Measurements from ENCODE around the gene PACC1.
A peak's percentile ranks its signal among the peaks of the same experiment; 100 is the strongest.

PACC1 gene

DNA sequence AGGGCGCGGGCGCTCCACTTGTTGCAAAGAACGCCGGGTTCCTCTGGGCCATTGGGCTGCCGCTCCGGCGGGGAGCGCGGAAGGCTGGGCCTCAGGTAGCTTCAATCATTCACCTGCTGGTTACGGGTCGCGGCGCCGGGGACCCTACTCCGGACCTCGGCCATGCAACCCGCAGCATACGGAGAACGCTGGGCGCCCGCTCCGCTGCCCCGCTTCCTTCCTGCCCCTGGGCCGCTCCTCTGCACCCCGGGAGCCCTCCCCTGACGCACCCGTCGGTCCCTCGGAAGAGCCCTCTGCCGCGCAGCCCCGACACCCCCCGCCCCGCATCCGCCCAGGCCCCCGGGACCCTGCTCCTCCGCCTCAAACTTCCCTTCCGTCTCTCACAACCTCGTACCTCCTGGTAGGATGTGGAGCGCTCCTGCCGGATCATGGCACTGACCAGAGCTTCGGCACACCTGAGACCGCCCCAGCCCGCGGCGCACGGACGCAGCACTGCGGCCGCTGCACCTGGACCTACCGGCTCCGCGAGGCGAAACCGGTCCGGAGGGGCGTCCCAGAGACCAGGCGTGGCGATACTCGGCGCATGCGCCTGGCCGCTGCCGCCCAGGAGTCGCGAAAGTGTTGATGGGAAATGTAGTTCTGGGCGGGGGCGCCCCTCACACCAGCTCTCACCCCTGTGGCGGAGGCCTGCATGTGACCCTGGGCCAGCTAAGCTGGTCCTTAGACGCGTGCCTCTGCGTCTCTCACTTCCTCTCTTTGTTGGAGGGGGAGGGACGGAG lies at the start of gene PACC1:
PACC1 (minus strand) TSS at position 559 of the 779 bp plus-strand sequence; CDS start at position 430, 129 bp downstream.
- peak; percentile 91 for DNase-seq

DNA sequence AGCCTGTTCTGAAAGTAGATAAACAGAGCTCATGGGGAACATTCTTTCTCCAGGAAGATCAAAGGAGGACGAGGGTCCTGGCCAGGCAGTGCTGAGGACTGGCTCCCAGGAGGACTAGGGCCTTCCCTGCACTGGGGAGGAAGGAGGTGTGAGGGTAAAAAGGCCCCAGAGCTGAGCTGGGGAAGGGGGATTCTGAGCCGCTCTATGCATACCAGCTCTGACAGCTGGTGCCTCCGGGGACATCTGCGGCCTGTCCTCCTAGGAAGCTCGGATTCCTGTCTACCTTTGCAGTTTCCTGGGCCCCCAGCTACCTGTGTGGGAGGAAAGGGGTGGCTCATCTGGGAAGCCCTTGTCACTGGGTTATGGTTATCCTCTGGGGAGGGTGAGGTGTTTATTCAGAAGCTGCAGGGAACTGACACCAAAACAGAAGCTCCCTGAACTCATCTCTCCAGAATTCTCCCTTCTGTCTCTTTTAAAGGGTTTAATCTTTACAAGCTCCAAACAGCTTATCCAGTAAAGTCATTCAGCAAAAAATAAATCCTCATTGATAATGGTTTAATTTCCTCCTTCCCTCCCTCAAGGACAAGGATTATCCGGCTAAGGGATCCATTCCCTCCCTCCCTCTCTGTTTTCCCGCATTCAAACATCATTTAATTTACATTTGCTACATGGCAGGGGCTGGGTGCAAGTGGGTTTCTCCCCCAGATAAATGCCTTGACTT lies 49.0 kb upstream of the PACC1 start:
- DNase-seq = no peak

DNA sequence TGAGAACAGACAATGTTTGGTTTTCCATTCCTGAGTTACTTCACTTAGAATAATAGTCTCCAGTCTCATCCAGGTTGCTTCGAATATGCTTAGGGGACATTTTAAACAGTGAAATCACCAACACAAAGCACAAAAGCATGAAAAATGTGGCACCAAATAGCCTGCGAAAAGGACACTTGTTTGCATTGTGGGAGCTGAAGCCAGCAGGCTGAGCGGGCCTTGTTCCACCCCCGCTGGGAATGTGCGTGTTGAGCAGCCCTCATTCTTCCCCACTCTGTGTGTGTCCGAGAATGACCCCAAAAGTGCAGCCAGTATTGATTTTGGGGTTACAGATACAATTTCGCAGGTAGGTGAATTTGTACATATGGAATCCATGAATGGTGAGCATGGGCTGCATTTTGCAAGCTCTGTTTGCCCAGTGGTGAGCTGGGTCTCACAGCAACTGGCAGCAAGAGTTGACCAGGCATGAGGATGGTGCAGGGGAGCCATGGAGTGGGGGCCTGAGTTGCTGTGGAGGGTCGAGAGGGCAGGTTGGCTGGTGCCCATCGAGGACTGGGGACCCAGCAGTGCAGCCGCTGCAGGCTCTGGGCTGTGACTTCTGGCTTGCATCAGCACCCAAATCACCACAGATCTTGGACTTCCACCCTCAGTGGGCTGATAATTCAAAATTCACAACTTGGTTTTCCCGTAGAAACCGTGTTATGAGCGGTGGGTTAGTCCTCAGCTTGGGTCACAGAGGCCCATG lies 47.4 kb upstream of the PACC1 start:
- DNase-seq = no peak

DNA sequence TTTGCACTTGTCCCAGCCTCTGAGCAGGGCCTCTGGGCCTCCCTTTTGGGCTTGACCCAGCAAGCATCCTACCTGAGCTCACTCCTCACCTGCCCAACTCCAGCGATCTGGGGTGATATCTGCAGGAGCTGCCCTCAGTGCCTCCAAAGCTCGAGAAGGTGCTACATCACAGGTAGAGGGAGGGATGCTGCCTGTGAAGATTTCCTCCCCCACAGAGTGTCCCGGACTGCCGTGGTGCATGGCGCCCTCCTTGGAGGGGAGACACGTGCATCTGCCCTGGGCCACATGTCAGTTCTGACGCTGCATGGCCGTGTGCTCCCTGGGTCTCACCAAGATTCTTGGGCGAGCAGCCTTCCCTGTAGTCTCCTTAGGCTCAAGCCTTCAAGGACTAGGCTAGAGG lies 45.7 kb upstream of the PACC1 start:
- DNase-seq = no peak

DNA sequence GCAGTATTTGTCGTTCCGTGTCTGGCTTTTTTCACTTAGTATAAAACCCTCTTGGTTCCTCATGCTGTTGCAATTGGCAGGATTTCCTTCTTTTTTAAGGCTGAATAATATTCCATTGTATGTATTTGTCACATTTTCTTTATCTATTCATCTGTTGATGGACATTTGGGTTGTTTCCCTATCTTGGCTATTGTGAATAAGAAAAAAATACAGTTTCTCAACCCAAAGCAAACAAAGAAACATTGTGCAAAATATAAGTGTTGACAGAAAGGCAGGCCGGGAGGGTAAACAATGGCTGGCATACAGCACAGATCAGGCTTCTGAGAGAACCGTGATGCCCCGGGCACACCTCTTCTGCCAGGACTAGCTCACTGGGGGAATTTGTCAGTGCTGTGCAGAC lies 45.0 kb upstream of the PACC1 start:
- DNase-seq = no peak

DNA sequence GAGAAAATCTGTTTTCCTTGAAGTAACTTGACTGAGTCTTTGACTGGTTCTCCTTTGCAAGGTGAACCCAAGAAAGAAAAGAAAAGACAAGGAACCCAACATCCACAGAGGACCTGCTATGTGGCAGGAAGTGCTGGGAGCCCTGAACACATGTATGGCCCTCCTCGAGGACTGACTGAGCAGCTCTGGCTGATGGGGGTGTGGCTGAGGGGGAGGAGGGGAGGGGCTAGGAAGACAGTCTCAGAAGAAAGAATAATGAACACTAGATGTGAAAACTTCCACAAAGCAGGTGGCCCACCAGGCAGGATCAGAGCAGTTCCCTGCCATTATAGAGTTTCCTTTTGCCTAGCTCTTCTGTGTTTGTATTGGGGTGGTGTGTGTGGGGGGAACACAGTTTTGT lies 44.1 kb upstream of the PACC1 start:
- no peak for DNase-seq

DNA sequence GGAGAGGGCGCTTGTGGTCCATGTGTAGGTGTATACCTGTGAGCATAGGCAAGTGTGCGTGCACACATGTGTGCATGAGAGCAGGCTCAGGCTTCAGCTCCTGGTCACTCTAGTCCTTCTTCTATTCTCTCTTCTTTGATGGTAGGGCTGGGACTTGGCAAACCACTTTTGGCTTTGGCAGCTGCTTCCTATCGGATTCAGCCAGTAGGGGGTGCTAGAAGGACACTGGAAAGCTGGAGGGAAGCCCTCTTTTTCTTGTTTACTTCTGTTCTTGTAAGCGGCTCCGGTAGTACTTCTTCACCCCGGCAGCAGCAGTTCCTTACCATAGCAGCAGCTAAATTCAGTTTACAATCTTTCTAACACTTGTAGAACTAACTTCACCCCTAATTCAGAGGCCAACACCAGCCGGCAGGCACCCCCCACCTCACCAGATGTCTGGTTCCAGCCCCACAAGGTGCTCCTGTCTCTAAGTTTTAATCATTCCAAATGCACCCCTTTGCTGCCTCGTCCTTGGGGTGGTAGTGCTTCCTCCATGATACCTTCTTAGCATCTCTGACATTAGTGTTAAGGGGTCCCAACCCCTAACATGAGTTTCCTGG lies 43.2 kb upstream of the PACC1 start:
- DNase-seq = peak; percentile 42

DNA sequence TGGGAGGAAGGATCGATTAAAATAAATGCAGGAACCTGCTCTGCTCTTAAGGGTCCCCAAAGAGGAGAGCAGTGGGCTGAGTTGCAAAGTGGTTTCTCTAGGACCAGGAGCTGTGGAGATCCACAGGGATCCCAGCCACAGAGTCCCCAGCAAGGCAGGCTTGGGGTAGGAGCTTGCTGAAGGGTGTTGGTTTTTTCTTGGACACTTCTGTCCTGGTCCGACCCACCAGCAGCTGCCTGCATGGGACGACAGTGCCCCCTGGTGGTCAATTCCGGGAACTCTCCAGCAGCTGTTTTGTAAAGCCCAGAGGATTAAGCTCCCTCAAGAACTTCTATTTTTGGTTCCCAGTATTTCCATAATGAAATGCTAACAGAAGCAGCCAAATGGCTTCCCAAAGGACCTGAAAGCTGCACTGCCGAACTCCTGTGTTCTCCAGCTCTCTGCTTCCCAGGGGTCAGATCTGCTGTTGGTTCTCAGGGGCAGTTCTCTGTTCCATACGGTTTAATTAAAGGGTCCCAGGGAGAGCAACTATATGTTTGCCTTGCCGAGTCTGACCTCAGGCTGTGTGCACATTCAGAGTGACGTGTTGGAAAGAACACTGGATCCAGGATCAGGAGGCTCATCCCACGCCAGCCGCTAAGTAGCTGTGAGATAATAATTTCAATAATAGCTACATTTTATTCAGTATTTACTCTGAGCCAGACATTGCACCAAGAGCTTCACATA lies 41.3 kb upstream of the PACC1 start:
- DNase-seq = peak; percentile 61

DNA sequence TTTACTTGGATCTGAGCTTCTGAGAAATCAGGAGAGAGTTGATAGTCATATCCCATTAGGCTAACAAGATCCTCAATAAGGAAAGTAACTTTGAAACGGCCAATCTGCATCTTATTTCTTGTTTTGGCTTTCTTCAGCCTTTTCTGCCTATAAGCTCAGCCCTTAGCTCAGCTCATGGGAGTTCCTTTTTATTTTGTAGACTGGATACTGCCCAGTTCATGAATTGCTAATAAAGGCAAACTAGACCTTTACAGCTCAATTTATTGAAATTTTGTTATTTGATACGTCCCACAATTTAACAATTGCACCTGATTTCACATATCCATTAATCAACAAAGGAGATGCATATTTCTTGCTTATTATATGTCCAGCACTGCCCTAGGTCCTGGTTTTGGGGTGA lies 40.7 kb upstream of the PACC1 start:
- no peak for DNase-seq

DNA sequence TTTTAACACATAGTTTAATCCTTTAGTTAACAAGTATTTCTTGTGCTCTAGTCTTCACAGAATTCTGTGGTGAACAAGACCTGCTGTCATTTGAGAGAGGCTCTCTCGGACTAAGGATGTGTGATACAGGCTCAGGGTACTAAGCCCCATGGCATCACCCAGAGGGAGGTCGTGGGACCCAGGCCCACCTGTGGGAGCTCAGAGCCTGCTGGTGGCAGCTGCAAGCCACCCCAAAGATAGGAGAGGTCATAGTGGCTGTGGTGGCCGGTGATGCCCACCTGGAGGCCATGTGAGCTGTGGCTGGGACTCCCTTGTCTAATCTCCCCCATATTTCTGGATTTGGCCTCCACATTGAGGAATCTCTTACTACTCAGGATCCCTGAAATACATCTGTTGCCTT lies 40.1 kb upstream of the PACC1 start:
- DNase-seq = no peak

DNA sequence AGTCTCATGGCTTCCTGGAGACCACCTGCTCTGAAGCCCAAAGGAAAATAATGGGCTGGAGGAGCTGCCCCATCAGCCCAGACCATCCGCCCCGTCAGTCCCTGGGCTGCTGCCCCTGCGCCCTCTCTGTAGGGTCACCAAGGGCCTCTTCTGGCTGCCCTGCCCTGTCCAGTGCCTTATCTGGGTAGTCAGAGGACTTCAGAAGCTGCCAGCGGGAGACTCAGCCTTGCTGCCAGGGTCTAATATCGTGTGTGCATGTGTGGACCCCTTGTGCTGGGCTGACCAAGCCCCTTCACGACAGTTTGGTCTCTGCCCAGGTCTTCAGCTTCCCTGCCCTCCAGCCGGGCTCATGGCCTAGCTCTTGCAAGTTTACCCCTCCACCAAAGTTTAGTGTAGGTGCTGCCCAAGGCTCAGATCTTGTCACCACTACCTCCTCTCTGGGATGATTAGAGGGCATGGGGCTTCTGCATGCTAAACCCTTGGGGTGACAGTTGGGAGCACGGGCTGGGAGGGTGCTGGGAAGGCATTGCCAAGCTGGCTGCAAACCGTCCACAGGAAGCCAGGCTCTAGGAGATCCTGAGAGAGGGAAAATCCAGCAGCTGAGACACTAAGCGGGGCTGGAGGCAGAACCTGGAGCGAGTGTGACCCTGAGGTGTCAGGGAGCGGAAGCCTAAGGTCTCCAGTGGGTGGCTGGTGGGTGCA lies 38.6 kb upstream of the PACC1 start:
- DNase-seq = no peak

DNA sequence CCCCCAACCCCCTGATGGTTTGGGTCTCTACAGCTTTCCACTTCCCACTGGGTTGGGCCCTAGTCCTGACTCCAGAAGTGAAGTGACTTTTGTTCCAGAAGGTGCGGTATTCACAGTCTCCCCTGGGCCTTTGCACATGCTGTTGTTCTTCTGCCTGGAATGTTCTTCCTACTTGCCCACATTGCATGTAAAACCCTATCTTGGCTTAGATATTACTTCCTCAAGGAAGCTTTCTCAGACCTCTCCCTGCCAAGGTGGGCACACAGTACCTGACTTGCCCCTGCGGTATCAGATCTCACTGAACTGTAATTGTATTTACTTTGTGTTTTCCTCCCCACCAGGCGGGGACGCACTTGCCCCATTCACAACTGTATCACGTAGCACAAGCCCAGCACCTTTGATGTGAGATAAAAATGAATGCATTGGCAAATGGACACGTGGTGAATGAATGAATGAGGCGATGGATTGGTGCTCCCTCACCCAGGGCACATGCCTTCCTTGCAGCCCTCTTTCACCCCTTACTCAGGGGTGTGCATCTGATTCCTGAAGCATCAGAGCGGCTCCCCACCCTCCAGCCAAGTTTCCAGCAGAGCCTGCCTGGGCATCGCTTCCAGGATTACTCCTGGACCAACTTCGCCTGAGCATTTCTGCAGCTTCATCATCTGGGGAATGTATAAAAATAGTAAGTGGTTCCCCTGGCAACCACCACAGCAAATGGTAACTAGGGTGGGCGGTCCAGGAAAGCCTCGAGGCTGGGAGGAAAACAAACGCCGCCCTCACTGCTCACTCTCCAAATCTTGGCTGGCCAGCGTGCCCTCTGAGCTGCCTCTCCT lies 37.9 kb upstream of the PACC1 start:
- DNase-seq = no peak

DNA sequence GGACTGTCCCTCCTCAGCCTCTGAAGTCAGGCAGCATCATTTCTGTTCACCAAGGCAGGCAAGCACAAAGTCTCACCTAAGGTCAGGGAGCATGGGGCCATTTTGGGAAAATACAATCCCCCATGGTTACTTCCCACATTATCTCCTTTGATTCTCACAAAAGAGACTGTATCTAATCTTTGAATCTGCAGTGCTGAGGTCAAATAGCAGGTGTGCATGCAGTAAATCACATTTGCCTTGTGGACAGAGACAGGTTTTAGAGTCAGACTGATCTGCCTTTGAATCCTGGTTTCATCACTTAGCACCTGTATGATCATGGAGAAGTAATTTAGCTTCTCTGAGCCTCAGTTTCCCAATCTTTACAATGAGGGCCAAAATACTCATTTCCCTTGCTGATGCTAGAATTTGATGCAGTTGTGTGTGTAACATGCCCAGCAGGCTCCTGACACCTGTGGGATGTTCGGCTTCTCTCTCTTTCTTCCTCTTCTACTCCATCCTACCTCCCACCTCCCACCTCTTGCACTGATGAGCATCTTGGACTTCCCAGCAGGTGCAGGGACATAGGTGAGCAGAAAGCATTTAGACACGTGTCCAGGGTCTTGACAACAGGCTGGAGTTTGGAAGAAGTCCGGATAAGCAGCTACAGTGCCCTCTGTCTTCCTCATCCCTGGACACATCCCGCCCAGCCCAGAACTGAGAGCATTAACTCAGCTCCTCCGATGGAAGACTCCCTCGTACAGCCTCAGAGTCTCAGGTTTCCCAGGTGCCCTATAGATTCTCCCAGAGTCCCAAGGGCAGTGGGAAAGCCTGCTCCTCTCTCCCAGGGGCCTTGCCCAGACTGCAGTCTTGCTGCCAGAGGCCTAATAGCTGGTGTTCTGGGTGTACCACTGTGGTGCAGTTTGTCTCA lies 37.0 kb upstream of the PACC1 start:
- no peak for DNase-seq

DNA sequence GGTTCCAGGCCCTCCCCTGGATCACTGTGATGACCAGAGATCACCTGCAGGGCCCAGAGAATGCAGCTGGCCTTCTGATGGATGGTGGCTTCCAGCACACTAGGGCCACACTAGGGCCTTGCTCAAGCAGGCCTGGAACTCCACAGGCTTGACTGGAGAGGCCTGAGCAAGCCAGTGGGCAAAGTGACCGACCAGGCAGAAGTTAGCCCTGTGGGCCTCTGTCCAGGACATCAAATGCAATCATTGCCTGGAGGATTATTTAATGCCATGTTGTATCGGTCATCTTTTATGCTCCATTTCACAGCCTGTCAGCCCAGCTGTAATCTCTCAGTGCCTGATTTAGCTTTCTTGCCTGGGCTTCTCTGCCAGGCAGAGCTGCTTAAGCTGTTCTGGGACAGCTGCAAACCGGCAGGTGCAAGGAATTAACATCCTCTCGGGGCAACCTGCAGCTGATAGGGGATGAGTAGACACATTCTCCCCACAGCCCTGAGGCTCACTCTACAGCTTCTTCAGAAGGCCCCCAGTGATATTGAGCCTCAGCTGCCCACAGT lies 35.7 kb upstream of the PACC1 start:
- peak; percentile 11 for DNase-seq

DNA sequence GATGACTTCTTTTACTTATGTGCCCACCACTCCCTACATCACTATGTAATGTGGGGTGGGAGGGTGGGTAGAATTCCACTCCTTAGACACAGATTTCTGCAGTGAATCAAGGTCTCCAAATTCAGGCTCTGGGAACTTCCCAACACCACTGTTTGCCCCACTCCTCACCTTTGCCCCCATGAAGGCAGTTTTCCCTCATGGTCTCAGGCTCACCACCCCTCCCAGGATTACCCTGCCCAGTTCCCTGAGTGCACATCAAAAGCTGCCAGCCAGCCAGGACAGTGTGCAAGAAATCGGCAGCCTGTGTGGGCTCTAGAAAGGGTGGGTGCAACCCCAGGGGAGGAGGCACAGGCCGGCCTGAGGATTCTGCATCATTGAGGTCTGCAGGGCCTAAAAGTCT lies 32.8 kb upstream of the PACC1 start:
- DNase-seq = no peak

DNA sequence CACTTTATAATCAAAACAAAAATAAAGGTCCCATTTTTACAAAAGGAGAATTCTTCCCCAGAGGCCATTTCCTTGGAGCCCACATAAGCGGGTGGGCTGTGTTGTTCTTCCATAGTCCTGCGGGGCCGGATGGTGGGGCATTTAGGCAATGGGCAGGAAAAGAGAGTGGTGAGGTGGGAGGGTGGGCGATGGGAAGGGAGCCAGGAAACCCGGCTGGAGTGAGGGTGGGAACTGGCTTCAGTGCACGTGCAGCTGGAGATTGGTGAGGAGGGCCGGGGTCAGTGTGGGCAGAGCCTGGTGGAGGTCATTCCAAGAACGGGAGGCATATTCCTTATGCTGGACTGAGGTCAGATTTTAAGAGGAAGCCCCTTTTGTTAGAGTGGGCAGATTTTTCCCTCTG lies 31.6 kb upstream of the PACC1 start:
- DNase-seq = no peak

DNA sequence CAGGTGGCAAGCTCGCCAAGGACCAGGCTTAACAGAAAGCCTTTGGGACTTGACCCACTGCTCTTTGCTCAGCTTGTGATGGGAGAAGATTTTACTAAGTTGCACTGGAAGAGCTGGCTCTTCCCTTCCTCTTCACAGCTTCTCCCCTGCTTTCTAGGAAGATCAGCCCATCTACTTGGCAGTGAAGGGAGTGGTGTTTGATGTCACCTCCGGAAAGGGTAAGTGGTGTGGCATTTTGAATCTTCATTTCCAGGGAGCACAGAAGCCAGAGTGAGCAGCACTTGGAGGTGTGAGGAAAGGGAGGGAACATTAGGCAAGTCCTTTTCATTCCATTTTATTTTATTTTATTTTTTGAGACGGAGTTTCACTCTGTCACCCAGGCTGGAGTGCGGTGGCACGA lies 27.7 kb upstream of the PACC1 start:
- no peak for DNase-seq

DNA sequence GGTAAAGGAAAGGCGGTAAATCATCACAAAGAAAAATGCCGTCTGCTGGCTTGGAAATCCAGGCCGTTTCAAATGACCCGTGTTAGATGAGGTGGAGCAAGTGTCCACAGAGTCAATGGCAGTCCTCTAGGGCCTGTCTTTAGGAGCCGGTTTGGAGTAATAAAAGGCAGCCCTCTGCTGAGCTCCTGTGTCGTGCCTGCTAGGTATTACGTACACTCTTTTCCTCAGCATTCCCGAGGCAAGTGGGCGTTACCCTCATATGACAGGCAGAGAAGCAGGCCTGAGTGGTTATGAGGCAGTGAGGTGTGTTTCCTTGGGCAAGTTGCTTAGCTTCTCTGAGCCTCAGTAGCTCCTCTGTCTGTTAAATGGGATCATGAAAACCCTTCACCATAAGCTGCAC lies 25.7 kb upstream of the PACC1 start:
- DNase-seq = no peak

DNA sequence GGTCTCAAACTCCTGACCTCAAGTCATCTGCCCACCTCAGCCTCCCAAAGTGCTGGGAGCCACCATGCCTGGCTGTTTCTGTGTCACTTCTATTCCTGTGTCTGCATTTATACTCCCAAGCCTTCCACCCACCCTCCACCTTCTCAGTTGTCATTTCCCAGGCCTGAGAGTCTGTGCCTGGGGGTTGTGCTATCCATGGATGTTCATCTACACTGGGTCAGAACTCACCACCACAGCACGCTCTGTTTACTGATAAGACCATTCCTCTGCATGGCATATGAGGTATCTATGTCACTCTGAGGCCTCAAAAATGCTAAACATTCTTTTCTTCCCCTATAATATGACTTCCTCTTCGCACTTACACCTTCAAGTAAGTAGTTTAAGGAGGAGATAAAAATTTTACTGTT lies 24.1 kb upstream of the PACC1 start:
- no peak for DNase-seq
